SU-DHL-6 (cell line): ENCODE results near the gene VASP.

Experiments
- EZH2phosphoT487 ChIP-seq: fragments of 200-600 bp; sonication (generic), shearing (Covaris generic); conservative IDR thresholded peaks from 2 replicates; pipeline ENCODE4 v1.6.1; 2018; ENCODE audit warnings: mild to moderate bottlenecking, antibody characterized with exemption, low read length, moderate library complexity, mixed read lengths
- TF ChIP-seq, protein P1 (sequence below): fragments of 200-600 bp; sonication (generic); IDR thresholded peaks from one replicate; pipeline ENCODE4 v1.5.1; 2017; ENCODE audit warnings: antibody characterized with exemption, mild to moderate bottlenecking, low read length, moderate library complexity; ENCODE audit not compliant: insufficient read depth, poor library complexity, severe bottlenecking

DNA sequence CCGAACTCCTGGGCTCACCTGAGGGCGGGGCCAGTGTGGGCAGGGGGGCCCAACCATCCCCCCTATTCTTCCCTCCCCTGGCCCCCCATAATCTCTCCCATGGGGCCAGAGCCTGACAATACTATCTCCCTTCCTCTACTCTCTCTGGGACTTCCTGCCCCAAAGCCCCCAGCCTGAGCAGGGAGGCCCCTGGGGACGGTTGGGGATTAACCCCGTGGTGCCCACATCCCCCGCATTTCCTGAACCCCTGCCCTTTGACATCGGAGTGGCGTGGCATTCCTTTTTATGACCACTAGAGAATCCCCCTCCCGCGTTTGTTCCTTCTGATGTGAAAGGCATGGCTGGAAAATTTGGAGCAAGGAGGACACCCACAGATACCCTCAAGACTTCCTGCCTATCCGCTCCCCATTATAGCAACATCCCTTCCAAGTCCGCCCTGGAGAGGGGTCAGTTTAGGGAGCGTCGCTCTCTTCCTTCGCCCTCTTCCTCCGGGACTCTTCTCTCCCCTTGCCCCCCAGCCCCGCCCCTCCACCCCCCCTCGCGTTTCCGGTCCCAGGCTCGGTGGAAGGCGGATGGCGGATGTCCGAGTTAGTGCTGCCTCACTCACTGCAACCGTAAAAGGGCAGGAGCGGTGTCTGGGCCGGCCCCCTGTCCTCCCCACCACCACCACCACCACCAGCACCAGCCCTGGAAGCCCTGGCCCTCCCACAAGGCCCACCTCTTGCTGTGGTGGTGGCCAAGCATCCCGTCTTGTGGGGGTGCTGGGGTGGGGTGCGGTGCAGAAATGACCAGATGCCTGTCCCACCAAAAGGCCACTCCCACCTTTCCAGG, 1.8 kb downstream of the VASP start:
- TF ChIP-seq, protein P1, sequence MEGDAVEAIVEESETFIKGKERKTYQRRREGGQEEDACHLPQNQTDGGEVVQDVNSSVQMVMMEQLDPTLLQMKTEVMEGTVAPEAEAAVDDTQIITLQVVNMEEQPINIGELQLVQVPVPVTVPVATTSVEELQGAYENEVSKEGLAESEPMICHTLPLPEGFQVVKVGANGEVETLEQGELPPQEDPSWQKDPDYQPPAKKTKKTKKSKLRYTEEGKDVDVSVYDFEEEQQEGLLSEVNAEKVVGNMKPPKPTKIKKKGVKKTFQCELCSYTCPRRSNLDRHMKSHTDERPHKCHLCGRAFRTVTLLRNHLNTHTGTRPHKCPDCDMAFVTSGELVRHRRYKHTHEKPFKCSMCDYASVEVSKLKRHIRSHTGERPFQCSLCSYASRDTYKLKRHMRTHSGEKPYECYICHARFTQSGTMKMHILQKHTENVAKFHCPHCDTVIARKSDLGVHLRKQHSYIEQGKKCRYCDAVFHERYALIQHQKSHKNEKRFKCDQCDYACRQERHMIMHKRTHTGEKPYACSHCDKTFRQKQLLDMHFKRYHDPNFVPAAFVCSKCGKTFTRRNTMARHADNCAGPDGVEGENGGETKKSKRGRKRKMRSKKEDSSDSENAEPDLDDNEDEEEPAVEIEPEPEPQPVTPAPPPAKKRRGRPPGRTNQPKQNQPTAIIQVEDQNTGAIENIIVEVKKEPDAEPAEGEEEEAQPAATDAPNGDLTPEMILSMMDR, result no peak
- TF ChIP-seq EZH2phosphoT487, result no peak
